Subcutaneous adipose tissue (tissue), 4 donors: ENCODE measurements around the gene MFRP. TPM values are rescaled to one million over a fixed set of nuclear protein-coding genes. Genes with fewer than 3 reads are reported as not detected.

ENCODE experiments used
- CTCF ChIP-seq: fragments of 450-650 bp; IDR thresholded peaks from one replicate; pipeline ENCODE4 v1.5.1; 2016; ENCODE audit warnings: low read depth, mild to moderate bottlenecking, control low read depth, antibody characterized with exemption, moderate library complexity
- total RNA-seq, 4 donors: library from RNA; depleted of rRNA; stranded (reverse); fragments of >200 nt; gene quantifications; one replicate each; pipeline ENCODE4 v1.1.0, GENCODE V29; 2016

The MFRP gene
- total RNA-seq, 4 donors from 2014 or later: not detected

GRCh38 chr11:119347940-119348605, 1.6 kb upstream of the MFRP start:
- no peak for TF ChIP-seq CTCF

DNA sequence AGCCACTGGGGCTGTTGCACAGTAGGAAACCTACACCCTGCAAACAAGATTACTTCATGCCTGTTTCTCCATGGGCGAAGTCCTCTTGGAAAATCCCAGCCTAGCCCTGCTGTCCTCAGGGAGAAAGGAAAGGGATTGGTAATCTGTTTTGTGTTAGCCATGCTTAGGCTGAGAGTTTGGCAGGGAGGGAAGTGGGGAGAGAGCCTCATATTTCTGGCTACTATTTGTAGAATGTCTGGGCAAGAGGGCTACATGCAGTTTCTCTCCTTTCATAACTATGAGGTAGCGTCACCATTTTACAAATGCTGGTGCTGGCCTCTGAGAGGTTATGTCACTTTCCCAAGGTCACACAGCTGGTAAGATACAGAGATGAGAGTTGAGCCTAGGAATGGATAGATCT, 737 bp upstream of the MFRP start:
- TF ChIP-seq CTCF: no peak

DNA sequence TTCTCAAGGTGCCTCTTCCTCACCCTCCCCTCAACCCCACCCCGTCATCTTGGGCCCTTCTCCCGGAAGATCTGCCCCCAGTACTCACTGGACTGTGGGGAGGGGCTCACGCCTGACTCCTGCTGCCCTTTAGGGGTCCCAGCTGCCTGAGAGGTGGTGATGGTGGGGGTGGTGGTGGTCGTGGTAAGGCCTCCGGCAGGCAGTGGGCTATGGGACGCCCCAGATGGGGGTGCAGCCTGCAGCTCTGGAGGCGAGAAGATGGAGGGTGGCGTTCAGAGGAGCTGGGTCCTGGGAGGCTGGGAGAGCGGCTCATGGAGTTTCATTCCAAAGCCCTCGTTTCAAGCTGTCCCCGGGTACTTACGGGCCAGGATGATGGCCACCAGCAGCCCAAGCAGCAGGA, 820 bp downstream of the MFRP start:
- TF ChIP-seq CTCF: no peak

- no peak for TF ChIP-seq CTCF
Measured at GRCh38 chr11:119344291-119345010, 2.1 kb downstream of the MFRP start.

DNA sequence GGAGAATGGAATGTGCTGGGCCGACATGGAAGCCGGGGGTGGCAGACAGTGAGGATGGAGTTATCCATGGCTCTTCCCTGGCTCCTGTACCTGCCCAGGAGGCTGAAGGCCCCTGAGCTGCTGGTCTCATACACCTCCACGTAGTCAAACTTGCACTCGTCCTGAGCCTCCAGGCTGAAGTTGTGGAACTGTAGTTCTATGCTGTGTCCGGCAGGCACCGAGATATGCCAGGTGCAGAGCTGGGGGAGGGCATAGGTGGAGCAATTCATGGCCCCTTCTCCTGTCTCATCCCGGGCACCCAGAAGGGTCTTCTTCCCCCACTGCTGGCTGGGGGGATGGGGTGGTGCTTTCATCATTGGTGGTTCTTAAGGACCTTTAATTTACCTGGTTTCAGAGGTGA, 2.8 kb downstream of the MFRP start:
- TF ChIP-seq CTCF: no peak

DNA sequence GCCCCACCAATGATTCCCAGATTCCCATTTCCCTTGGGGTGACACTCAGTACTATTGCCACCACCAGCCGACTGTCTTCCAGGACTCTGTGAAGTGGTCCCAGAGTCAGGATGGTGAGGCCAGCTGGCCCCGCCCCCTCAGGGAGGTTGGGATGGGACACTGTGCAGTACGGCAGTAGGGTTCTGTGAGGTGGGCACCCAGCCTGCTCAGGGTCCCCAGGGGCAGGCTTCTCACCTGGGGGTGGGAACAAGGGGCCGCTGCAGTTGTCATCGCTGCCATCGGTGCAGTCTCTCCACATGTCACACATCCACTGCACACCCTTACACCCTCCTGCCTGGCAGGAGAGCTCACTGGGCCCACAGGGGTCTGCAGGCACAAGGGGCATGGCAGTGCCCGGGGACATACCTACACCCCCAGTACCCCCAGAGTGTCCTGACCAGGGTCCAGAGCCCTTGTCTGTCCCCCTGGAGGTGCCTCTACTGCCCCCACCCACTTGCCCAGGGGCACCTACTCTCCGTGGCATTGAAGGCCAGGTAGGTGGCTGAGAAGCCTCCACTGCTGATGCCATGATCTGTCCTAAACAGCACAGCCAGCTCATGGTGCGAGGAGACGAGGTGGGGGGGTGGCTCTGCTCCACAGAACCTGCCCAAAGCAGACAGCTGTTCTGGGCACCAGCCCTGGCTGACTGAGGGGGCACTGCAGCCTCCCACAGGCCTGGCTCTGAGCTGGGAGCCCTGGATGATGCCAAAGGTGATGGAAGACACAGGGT, 4.0 kb downstream of the MFRP start:
- no peak for TF ChIP-seq CTCF

- TF ChIP-seq CTCF: no peak
Measured at GRCh38 chr11:119342023-119342300, 4.5 kb downstream of the MFRP start.
